Tibial nerve (tissue), 4 donors: ENCODE results near the gene ATP6V0D1. TPM values are rescaled to one million over a fixed set of nuclear protein-coding genes. Genes with fewer than 3 reads are reported as not detected.

ENCODE experiments used
- DNase-seq, 2 donors: peaks; one replicate each; pipeline ENCODE4 v3.0.0-alpha.2; 2019; ENCODE audit warnings: low spot score in 2 of 2
- H3K27ac ChIP-seq, 4 donors: fragments of 200-600 bp; sonication (generic) in 3 of 4; one replicate each; pipeline ENCODE4 v1.5.1; 2017 to 2019; ENCODE audit warnings: mild to moderate bottlenecking in 1 of 4
- H3K27me3 ChIP-seq, 2 donors: fragments of 200-600 bp; sonication (generic) in 1 of 2; one replicate each; pipeline versions ENCODE4 v1.5.1 to v1.6.0; 2017 to 2019
- H3K36me3 ChIP-seq, 3 donors: fragments of 200-600 bp; sonication (generic); one replicate each; pipeline ENCODE4 v1.5.1; 2018 to 2019
- H3K4me1 ChIP-seq, 4 donors: fragments of 200-600 bp; sonication (generic) in 3 of 4; one replicate each; pipeline ENCODE4 v1.5.1; 2017 to 2019
- H3K4me3 ChIP-seq, 4 donors: fragments of 200-600 bp; sonication (generic) in 3 of 4; one replicate each; pipeline ENCODE4 v1.5.1; 2017 to 2019; ENCODE audit warnings: mild to moderate bottlenecking in 1 of 4, moderate library complexity in 1 of 4
- H3K9me3 ChIP-seq, 4 donors: fragments of 200-600 bp; sonication (generic) in 3 of 4; one replicate each; pipeline ENCODE4 v1.5.1; 2017 to 2019
- CTCF ChIP-seq, 5 experiments: fragments of 200-600 bp in 3 of 5; fragments of 450-650 bp in 2 of 5; sonication (generic) in 3 of 5; IDR thresholded peaks; one replicate each; pipeline ENCODE4 v1.5.1; 2016 to 2019; ENCODE audit warnings: antibody characterized with exemption in 5 of 5, mild to moderate bottlenecking in 3 of 5, moderate library complexity in 2 of 5
- EP300 ChIP-seq, 2 donors: sonication (generic); formaldehyde crosslinking; IDR thresholded peaks; one replicate each; pipeline ENCODE4 v1.6.1; 2017; ENCODE audit warnings: antibody characterized with exemption in 2 of 2, mild to moderate bottlenecking in 1 of 2
- POLR2A ChIP-seq, 2 donors: fragments of 450-650 bp; IDR thresholded peaks; one replicate each; pipeline ENCODE4 v1.6.1; 2017; ENCODE audit warnings: antibody characterized with exemption in 2 of 2, mild to moderate bottlenecking in 2 of 2, moderate library complexity in 2 of 2
- WGBS, 2 donors: methylation state at CpG; one replicate each; pipeline ENCODE4 v1.1.5; 2018; 5-methylcytosine and 5-hydroxymethylcytosine counted together
- total RNA-seq, 4 donors: library from RNA; depleted of rRNA; stranded (reverse); fragments of >200 nt; gene quantifications; one replicate each; pipeline ENCODE4 v1.1.0, GENCODE V29; 2016

ATP6V0D1 gene
- total RNA-seq, 4 donors from 2014 or later, result 55.1 to 113 (median 73.7) TPM

- DNase-seq, result no peak
- Histone ChIP-seq H3K4me1 (peaks cover 0 to 42% (median 22%) of the 10 kb centered on the region in 4 donors), H3K9me3 (no peaks in the 10 kb centered on the region), H3K36me3 (peaks cover 0 to 19% (median 0%) of the 10 kb centered on the region in 3 donors), H3K27ac (peak overlapping the region in 1 of 4 donors; percentile 91), H3K4me3 (no peak overlapping the region), H3K27me3 (no peaks in the 10 kb centered on the region)
- TF ChIP-seq EP300 (IDR thresholded peaks at IDR 0.05), result no peak
- TF ChIP-seq CTCF (IDR thresholded peaks at IDR 0.05), result no peak
- TF ChIP-seq POLR2A (IDR thresholded peaks at IDR 0.05), result no peak
- 82 to 83% methylated on average over 12 of the region's 12 CpGs for WGBS, 2 donors
These were observed 3.0 kb upstream of the ATP6V0D1 start for GRCh38 chr16:67483731-67484525.

GRCh38 chr16:67483150-67483549 is 2.2 kb upstream of the ATP6V0D1 start, which contains the start of gene AGRP:
Gene AGRP (minus strand): TSS chr16:67483547. CDS start chr16:67483398, 149 bp downstream.
- H3K4me3 ChIP-seq, result peak within 1 kb of the TSS in 2 of 4 donors; percentile 87 to 97
- no peak for DNase-seq
- peak within 1 kb of the TSS in 2 of 4 donors; percentile 88 to 91 for H3K27ac ChIP-seq
- TF ChIP-seq EP300 (IDR thresholded peaks at IDR 0.05), result no peak
- TF ChIP-seq CTCF (IDR thresholded peaks at IDR 0.05), result no peak
- TF ChIP-seq POLR2A (IDR thresholded peaks at IDR 0.05), result no peak
- H3K9me3 ChIP-seq, result no peaks in the 10 kb centered on the region
- peaks cover 0 to 19% (median 0%) of the 10 kb centered on the region in 3 donors for H3K36me3 ChIP-seq
- peaks cover 0 to 48% (median 23%) of the 10 kb centered on the region in 4 donors for H3K4me1 ChIP-seq
- 93 to 97% methylated on average over 4 to 5 of the region's 6 CpGs for WGBS, 2 donors
- H3K27me3 ChIP-seq, result no peaks in the 10 kb centered on the region

GRCh38 chr16:67482233-67482924 is 1.4 kb upstream of the ATP6V0D1 start:
- peaks cover 0 to 19% (median 0%) of the 10 kb centered on the region in 3 donors for H3K36me3 ChIP-seq
- H3K9me3 ChIP-seq, result no peaks in the 10 kb centered on the region
- peak overlapping the region in 3 of 4 donors; percentile 88 to 94 (median 91) for H3K27ac ChIP-seq
- H3K27me3 ChIP-seq, result no peaks in the 10 kb centered on the region
- DNase-seq, result no peak
- H3K4me3 ChIP-seq, result peak overlapping the region in 3 of 4 donors; percentile 87 to 97 (median 91)
- 70 to 78% methylated on average over 23 to 25 of the region's 25 CpGs for WGBS, 2 donors
- no peak for TF ChIP-seq EP300 (IDR thresholded peaks at IDR 0.05)
- no peak for TF ChIP-seq CTCF (IDR thresholded peaks at IDR 0.05)
- no peak for TF ChIP-seq POLR2A (IDR thresholded peaks at IDR 0.05)
- H3K4me1 ChIP-seq, result peaks cover 0 to 50% (median 23%) of the 10 kb centered on the region in 4 donors

GRCh38 chr16:67481561-67482232 is 740 bp upstream of the ATP6V0D1 start:
- Histone ChIP-seq H3K27ac (peak overlapping the region; percentile 49 to 94 (median 90)), H3K27me3 (no peaks in the 10 kb centered on the region), H3K36me3 (peaks cover 0 to 19% (median 0%) of the 10 kb centered on the region in 3 donors), H3K4me3 (peak overlapping the region; percentile 87 to 97 (median 90)), H3K9me3 (no peaks in the 10 kb centered on the region), H3K4me1 (peaks cover 0 to 48% (median 23%) of the 10 kb centered on the region in 4 donors)
- TF ChIP-seq EP300 (IDR thresholded peaks at IDR 0.05) (no peak), POLR2A (IDR thresholded peaks at IDR 0.05) (no peak), CTCF (IDR thresholded peaks at IDR 0.05) (no peak)
- 9 to 16% methylated on average over 17 of the region's 17 CpGs for WGBS, 2 donors
- peak in 1 of 2 donors; percentile 33 for DNase-seq
